Fibroblast of skin of scalp (primary cell): ENCODE results near the gene SEC61A1.
A peak's percentile ranks its signal among the peaks of the same experiment; 100 is the strongest.

Experiments
- DNase-seq: peaks from one replicate; pipeline ENCODE4 v3.0.0-alpha.2; 2013

SEC61A1 gene

DNA sequence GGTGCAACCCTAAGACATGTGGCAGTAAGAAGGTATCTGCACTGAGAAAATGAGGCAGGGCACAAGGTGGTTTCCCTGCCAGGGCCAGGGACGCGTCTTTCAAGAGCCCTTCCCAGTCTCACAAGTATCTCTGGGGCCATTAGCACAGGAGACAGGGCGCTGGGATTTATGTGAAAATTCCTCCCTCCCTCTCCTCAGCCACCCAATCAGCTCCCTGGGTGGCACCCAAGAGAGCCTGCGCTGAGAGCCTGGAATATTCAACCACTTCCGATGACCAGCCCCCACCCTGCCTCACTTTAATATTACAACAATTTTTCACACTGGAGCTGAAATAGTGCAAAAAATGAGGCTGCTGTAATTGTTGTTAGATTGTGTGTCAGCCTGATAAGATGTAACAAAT lies 26.1 kb downstream of the SEC61A1 start:
- no peak for DNase-seq

DNA sequence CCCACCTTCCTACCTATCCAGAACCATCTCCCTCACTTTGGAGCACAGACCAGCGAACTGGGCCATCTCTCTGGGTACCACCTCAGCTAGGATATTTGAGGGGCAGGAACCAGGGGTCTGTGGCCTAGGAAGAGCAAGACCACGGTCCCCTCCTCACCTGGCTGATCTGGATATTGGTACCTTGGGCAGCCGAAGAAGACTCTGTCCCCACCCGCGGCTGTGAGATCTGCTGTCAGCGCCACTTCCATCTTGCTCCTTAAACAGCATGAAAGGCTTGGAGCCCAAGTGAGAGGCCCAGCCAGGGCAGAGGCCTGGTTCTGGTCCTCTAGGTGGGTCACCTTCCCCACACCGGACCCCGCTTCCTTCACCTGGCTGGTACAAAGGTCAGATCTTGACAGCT lies 26.6 kb downstream of the SEC61A1 start:
- DNase-seq = no peak

DNA sequence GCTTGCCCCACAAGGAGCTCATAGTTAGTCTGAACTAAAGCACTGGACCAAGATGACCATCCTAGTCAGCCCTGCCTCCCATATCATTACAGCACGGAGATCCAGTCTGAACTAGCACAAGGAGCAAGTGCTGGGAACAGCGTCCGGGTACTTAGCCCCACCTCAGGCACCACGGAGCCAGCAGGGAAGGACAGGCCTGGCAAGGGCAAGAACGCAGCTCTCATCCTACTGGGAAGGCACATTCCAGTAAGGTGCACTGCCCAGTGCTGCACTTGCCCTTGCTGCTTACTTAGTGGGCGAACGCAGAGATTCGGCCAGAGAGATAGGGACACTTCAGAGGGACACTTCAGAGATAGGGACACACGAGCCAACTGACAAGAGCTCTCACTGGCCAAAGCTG lies 27.6 kb downstream of the SEC61A1 start:
- no peak for DNase-seq

DNA sequence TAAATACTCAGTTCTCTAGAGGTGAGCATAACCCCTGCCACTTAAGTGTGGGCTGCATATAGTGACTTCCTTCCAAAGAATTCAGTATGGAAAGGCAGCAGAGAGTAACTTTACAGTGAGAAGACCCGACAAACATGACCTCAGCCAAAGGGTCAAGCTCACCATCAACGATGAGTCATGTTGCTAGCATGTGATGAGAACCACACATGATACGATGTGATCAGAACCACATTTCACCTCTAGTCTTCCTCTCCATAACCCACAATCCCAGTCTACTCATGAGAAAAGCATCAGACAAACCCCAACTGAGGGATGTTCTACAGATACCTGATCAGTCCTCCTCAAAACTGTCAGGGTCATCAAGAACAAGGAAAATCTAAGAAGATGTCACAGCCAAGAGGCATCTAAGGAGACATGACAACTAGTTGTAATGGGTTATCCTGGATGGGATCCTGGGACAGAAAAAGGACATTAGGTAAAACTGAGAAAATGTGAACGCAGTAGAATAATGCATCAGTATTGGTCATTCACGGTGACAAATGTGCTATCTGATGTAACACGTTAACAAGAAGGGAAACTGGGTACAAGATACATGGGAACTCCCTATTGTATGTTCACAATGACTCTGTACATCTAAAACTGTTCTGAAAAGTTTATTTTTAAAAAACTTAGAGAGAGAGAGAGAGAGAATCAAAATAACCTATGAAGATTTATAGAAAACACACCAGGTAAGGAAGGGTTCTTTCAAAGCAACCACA lies 28.3 kb downstream of the SEC61A1 start:
- DNase-seq = peak; percentile 89

DNA sequence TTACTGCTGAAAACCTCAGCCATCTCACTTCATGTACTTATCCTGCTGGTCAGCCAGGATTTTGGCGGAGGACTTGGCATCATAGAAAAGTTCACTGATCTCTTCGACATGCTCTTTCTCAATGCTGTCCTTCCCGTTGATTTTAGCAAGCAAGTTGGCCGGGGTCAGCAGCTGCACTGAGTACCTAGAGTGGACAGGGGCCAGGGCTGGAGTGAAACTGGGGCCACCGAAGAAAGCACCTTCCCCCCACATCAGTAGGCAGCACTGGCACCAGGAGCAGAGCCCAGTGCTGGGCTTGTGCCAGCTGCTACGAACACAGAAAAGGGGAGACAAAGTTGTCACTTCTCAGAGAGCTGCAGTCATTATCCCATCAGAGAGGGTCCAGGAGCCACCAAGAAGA lies 29.0 kb downstream of the SEC61A1 start:
- DNase-seq = no peak

DNA sequence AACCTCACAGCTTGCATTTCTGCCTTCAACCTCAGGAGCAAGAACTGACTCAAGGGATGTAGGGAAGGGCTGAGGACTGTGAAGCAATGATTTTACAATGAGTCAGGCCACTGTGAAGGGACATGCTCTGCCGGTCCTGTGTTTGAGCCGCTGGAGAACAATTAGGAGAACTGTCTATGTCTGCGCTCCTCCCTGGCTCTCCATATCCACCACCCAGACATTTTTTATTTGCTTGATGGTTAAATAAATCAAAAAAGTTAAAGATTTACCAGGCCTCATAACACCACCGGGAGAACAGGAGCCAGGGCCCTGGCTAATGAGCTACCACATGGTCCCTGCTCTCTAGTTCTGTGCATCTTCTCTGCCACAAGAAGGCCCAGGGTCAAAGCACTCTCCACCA lies 29.6 kb downstream of the SEC61A1 start:
- peak; percentile 51 for DNase-seq

DNA sequence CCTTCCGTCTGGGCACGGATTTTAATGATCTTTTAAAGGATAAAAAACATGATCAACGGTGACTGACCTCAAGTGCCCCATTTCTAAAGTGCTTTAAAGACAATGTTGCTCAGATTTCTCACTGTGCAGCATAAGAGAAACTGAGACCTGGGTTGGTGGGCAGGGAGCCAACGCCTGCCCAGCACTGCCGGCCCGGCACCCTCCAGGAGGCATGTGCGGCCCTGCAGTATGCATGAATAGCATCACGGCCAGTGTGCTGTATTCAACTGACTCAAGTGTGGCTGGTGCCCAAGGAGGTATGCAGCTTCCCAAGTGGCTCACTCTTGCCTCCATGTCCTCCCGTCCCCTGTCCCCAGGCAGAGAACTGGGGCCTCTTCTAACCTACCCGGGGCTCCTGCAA lies 30.3 kb downstream of the SEC61A1 start:
- DNase-seq = no peak

DNA sequence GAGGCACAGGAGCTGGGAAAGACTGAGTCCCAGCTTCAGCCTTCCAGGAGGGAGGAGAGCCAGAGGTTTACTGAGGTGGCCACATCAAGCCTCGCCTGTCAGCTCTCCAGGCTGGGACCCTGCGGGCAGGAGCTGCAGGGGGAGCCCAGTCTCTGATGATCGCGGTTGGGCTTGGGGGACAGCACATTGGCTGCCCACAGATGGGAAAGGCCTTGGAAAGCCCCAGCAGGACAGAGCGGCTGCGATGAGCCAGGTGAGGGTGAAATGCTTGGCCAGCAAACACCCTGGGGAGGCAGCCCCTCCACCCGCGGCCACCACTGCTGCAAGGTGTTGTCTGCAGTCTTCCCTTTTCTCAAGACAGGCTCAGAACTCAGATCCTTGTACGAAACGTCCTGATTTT lies 31.2 kb downstream of the SEC61A1 start:
- DNase-seq = no peak

DNA sequence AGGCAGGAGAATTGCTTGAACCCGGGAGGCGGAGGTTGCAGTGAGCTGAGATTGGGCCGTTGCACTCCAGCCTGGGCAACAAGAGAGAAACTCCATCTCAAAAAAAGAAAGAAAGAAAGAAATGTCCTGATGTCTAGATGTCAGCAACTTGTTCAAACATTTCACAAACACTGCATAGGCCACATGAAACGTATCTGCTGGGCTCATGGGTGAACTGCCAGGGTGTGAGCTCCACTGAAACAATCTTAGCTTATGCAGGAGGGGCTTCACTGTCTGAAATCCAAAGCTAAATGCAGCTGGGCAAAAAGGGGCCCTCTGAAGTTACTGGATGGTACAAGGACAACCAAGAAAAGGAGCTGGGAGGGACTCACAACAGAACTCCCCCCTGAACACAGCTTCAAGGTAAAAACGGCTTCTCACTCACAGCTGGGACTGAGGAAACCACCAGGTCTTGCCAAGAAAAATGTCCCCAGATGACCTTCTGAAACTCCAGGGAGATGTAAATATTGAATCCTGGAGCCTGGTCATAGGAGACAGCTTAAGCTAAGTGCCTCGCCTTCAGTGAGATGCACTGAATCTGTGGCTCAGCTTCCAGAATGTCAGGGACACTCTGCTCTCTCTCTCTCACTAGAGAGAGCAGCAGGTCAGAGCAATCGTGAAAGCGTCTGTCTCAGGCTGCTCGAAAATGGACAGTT lies 31.9 kb downstream of the SEC61A1 start:
- no peak for DNase-seq

DNA sequence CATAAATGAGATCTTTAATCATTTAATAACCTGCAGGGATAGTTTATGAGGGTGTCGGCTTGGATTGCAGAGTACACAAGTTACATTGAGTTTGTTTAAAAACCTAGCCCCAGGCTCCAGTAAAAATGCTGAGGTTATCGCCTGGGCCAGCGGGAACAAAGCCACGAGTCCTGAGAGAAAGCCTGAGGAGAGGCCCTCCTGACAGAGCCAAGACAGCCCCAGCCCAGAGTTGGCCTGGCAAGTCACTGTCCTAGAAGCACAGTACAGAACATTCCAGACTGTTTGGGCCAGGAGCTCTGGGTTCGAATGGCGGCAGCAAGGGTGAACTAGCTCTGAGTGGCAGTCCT lies 32.4 kb downstream of the SEC61A1 start:
- DNase-seq = no peak

DNA sequence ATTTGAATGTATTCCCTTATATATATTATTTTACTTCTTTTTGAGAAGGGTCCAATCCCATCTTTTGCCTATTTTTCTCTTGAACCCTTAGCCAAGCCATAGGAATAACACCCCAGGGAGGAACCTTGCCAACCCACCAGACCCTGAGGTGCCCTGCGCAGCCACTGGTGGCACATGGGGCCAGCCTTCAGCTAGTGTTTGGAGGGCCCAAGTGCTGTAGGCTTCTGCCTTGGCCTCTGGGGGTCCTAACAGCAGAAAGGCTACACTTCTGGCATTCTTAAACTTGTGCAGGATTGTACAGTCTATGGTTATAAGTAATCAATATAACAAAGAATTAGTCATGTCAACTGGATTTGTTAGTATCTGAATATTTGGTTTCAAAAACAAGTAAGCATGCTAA lies 36.9 kb downstream of the SEC61A1 start:
- DNase-seq = no peak

DNA sequence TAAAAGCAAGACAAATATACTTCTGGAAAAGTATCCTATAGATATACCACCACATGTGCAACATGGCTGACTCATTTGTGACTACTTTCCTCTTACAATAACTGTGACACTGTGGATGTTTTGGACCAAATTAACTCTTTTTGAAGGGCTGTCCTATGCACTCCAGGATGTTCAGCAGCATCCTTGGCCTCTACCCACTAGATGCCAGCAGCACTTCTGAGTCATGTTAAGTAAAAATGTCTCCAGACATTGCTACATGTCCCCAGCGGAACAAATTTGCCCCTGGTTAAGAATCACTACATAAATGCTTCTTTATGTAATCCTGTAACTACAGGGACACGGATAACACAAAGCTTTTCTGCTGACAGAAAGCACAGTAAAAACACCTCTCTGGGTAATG lies 39.3 kb downstream of the SEC61A1 start:
- DNase-seq = no peak

DNA sequence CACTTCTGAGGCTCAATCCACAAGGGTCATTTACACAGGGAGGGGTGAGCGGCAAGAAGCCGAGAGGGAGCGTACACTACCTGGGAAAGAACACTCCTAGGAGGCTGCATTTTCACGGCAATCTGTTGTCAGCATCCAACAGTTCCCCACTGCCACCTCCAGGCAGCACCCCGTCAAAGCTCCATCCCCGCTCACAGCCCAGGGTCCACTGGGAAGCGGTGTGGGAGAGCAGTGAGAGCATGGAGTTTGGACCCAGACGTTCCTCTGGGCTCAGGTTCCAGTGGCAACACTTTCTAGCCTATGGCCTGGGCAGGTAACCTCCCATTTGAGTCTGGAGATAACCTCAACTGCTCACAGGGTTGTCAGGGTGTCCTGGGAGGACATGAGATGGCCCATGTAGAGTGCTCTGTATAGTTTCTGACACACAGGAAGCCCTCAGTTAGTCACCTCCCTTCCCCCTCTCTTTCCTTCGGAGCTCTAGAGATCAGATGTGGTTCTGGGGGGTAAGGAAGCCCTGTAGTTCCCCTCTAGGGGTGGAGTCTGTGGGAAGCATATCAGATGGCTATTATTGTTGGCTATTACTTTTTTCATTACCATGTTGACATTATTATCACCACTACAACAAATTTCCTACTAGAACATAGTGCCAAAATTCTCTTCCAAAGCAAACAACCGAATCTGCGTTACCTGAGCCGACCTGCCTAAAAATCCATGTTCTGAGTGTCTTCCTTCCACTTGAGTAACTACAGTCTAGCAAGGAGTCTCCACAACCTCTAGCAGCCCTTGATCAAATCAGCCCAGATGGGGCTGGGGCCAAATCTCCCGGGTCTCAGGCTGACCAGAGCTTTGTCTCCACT lies 42.3 kb downstream of the SEC61A1 start:
- DNase-seq = no peak

DNA sequence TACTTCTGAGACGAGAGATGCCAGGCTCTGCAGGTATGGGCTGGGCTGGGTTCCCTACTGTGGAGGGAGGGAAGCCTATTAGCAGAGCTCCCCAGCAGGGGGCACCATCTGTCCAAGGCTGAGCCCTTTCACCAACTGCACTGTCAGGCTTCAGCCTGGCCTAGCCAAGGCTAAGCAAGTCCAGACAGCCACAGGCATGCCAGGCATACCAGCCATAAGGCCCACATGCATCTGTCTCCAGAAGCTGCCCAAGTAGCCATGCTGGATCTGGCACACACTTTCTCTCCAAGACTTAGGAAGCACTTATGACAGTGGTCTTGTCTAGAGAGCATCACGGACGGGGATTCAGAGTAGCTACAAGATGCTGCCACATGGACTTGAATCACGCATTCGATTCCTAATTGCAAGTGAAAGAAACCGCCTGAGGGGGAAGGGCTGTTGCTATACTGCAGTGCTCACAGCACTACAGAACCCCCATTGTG lies 43.0 kb downstream of the SEC61A1 start:
- peak; percentile 90 for DNase-seq

DNA sequence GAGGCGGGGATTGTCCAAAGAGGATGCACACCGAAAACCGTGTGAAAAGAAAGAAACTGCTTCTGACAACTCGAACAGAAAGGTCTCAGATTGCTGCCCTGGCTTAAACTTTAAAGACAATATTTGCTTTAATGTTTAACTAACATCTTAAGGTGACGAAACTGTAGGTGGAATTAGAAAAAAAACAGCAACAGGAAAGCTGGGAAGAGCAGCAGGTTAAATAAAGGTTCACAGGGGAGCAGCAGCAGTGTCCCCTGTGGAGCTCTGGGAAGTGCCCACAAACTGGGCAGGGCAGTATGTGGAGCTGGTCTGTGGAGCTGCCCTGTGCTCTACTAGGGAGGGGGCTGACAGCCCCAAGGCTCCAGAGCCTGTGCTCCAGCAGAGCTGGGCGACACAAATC lies 46.0 kb downstream of the SEC61A1 start:
- DNase-seq = no peak

DNA sequence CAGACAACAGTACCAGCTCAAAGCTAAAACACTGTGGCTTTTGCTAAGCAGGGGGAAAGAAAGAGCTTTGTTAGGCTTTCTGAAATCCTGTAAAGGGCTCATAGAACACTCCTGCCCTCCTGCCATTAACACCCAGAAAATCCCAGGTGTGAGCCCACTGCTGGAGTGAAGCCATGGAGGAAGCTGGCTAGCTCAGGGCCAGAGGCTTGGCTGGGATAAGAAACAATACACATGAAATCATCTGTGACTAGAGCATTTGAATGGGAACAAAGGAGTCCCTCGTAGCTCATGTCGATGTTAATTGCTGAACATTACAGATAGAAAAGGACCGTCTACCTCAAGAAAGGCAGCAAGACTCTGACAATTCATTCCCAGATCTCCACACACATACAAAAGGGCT lies 47.9 kb downstream of the SEC61A1 start:
- no peak for DNase-seq

DNA sequence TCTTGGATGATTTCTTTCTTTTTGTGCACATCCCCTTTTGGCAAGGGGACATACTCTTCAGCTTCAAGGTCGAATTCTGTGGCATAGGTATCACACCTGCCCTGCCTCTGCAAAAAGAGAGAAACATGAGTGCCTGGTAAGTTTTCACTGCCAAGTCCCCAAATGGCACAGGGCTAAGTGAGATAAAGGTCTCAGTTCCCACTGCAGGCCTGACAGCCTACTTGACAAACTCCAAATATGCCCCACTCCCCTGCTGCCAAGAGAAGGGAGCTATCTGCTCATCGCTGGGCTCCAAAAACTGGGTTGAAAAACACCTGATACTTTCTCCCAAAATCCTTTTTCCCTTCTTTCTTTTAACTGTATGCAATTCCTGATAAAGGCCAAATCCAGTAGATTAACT lies 48.4 kb downstream of the SEC61A1 start:
- no peak for DNase-seq

DNA sequence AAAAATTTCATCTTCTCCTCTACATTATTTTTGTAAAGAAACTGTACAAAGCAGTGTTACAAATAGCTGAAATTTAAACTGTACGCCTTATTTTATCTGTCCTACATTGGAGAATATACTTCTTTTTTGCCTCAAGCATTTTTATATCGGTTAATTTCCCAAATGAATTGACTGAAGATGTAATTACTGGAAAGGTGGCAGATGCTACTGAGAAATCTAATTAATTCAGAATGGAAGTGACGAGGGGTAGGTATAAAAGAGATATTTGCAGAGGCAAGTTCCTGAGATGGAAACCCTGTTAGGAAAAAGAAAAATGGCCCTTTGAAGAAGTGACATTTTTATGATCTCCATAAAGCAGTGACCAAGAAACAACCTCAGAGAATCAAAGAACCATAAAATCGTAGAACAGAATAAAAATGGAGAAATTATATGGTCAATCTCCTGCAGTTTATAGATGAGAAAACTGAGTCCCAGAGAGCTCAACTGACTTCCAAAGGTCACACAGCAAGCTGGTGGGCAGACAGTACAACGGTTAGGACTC lies 51.0 kb downstream of the SEC61A1 start:
- DNase-seq = no peak

DNA sequence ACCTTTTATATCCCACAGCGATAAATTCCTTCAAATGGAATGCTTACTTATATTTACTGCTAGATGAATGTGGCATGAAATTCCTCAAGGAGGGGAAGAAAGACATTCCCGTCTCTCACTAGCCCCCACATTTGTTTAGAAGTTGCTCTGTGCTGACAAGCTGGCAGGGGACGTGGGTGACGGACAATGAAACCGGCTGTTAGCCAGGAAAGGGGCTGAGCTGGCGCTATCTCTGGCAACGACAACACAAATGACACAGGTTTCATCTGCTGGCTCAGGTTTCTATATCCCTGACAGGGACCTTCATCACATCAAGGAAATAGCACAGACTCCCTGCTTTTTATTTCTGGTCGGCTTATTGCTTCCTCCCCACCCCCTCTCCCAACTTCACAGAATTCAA lies 55.6 kb downstream of the SEC61A1 start:
- no peak for DNase-seq

DNA sequence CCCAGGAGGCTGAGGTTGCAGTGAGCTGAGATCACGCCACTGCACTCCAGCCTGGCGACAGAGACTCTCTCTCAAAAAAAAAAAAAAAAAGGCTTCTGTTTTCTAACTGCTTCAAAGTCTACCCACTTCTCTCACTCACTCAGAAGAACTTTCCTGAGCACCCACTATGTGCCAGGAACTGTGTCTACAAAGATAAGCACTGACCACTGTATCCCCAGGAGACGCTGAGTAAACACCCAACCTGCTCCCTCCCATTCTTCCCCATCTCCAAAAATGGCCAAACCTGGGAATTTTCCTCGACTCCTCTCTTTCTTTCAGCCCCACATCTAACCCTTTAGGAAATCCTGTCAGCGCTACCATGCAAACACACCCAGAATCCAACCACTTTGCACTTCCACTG lies 58.9 kb downstream of the SEC61A1 start:
- no peak for DNase-seq

DNA sequence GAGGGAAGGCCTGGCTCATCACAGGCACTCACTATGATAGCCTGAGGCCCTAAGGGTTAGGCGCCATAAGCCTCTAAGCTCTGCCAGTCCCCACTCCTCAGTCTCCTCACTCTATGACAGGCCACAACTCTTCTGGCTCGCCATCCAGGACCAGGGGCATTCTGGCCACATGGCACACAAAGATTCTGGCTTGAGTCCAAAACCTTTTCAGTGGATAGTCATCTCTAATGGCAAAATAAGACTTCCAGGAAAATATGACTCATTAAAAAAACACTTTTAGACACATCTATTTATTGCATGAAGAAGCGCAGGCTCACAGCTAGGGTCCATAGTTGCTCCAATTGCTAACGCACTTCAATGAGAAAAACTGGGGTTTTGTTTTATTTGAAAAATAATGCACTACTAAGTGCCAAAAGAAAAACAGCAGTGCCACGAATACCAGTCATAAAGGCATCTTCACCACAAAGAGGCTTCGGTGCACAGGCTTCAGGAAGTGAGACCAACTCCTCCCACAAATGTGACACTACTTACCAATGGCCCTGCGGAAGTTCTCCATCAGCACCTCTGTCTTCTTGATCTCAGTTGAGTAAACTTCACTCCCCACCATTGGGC lies 60.2 kb downstream of the SEC61A1 start:
- peak; percentile 93 for DNase-seq
